Esophagus muscularis mucosa (tissue), 4 donors: Measurements from ENCODE around the gene RAD51C. TPM values are rescaled to one million over a fixed set of nuclear protein-coding genes. Genes with fewer than 3 reads are reported as not detected.
"Not testable (repeated sequence)": the region's sequence is repeated elsewhere in the genome, so short reads cannot be mapped to it uniquely, and the experiment has no call there.

Experiments used
- DNase-seq: peaks from one replicate; pipeline ENCODE4 v3.0.0-alpha.2; 2017; ENCODE audit errors: extremely low spot score
- H3K27ac ChIP-seq, 4 donors: fragments of 200-600 bp; sonication (generic); replicated peaks in 1 of 4; 1 replicate in 3 of 4; 2 replicates in 1 of 4; pipeline ENCODE4 v1.5.1; 2016 to 2019; ENCODE audit warnings: mild to moderate bottlenecking in 1 of 4
- H3K27me3 ChIP-seq, 4 donors: fragments of 200-600 bp; sonication (generic); one replicate each; pipeline versions ENCODE4 v1.5.1 to v1.6.0; 2016 to 2019
- H3K36me3 ChIP-seq, 4 donors: fragments of 200-600 bp; sonication (generic); one replicate each; pipeline ENCODE4 v1.5.1; 2016 to 2019
- H3K4me1 ChIP-seq, 4 donors: fragments of 200-600 bp; sonication (generic); one replicate each; pipeline ENCODE4 v1.5.1; 2016 to 2019
- H3K4me3 ChIP-seq, 4 donors: fragments of 200-600 bp; sonication (generic); 1 replicate in 2 of 4; 2 replicates in 2 of 4; pipeline ENCODE4 v1.5.1; 2016 to 2019; ENCODE audit warnings: mild to moderate bottlenecking in 4 of 4, moderate library complexity in 1 of 4
- H3K9me3 ChIP-seq, 4 donors: fragments of 200-600 bp; sonication (generic); 1 replicate in 3 of 4; 2 replicates in 1 of 4; pipeline ENCODE4 v1.5.1; 2016 to 2019
- EP300 ChIP-seq: sonication (generic); formaldehyde crosslinking; IDR thresholded peaks from one replicate; pipeline ENCODE4 v1.6.1; 2017; ENCODE audit warnings: antibody characterized with exemption
- POLR2A ChIP-seq: fragments of 450-650 bp; IDR thresholded peaks from one replicate; pipeline ENCODE4 v1.6.1; 2017; ENCODE audit warnings: antibody characterized with exemption, moderate library complexity, mild to moderate bottlenecking, low read depth
- POLR2AphosphoS5 ChIP-seq, 2 donors: sonication (generic); formaldehyde crosslinking; IDR thresholded peaks; one replicate each; pipeline ENCODE4 v1.6.1; 2017; ENCODE audit warnings: antibody characterized with exemption in 2 of 2
- WGBS: methylation state at CpG from one replicate; pipeline ENCODE4 v1.1.5; 2018; 5-methylcytosine and 5-hydroxymethylcytosine counted together
- intact Hi-C: fragments of 100-400 bp; cut with DNase I; formaldehyde crosslinking; loops from one replicate; pipeline ENCODE4 v1.15.1; 2023
- total RNA-seq, 4 donors: library from RNA; depleted of rRNA; stranded (reverse); fragments of >200 nt; gene quantifications; one replicate each; pipeline versions ENCODE4 v1.1.0 to v1.2.1, GENCODE V29; 2016
- TF ChIP-seq, protein P1 (sequence below), 3 experiments: fragments of 200-600 bp in 2 of 3; fragments of 450-650 bp in 1 of 3; sonication (generic) in 2 of 3; IDR thresholded peaks; one replicate each; pipeline ENCODE4 v1.5.1; 2017 to 2019; ENCODE audit warnings: antibody characterized with exemption in 3 of 3, mild to moderate bottlenecking in 2 of 3, moderate library complexity in 1 of 3

The RAD51C gene
- total RNA-seq, 4 donors from 2014 or later, result 20.1 to 27.0 (median 21.4) TPM

DNA sequence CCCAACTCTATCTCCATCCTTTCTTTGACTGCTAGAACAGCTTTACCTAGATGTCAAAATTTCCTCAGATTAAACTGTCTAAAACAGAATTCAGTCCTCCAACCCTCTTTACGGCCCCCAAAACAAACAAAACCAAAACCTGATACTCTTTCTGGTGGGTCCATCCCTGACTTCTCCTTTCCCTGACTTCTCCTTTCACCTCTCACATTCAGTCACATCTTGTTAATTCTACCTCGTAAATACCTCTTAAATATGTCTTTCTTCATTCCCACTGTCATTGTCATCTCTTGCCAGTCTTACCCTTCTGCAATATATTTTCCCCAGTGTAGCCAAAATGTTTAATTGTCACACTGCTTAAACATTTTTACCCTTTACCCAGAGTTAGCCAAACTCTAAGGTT, 67.8 kb downstream of the RAD51C start:
- Histone ChIP-seq H3K36me3 (no peaks in the 10 kb centered on the region), H3K9me3 (no peaks in the 10 kb centered on the region), H3K4me3 (no peak overlapping the region), H3K27ac (no peak overlapping the region), H3K4me1 (peaks cover 12 to 23% (median 20%) of the 10 kb centered on the region in 4 donors), H3K27me3 (peaks cover 0 to 70% (median 24%) of the 10 kb centered on the region in 4 donors)
- intact Hi-C loops, result no loop called here
- TF ChIP-seq POLR2A, result no peak
- no peak for TF ChIP-seq POLR2AphosphoS5 (IDR thresholded peaks at IDR 0.05)
- DNase-seq, result no peak
- WGBS, result 87% methylated on average over 2 of the region's 2 CpGs

DNA sequence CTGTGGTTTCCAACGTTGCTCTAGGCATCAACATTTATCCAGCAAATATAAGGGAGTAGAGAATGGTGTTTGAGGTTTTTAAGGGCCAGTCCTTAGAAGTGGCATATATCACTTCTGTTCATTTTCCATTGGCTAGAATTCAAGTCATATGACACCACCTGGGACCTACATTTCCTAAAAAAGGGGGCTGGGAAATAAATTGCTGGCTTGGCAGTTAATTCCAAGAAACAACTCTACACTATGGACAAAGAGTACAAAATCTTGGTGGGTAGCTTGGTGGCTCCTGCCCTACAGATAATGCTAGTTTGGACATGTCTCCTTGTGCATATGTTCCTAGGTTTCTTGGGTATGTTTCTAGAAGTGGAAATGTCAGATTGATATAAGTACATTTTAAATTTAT, 70.9 kb downstream of the RAD51C start:
- TF ChIP-seq, protein P1, sequence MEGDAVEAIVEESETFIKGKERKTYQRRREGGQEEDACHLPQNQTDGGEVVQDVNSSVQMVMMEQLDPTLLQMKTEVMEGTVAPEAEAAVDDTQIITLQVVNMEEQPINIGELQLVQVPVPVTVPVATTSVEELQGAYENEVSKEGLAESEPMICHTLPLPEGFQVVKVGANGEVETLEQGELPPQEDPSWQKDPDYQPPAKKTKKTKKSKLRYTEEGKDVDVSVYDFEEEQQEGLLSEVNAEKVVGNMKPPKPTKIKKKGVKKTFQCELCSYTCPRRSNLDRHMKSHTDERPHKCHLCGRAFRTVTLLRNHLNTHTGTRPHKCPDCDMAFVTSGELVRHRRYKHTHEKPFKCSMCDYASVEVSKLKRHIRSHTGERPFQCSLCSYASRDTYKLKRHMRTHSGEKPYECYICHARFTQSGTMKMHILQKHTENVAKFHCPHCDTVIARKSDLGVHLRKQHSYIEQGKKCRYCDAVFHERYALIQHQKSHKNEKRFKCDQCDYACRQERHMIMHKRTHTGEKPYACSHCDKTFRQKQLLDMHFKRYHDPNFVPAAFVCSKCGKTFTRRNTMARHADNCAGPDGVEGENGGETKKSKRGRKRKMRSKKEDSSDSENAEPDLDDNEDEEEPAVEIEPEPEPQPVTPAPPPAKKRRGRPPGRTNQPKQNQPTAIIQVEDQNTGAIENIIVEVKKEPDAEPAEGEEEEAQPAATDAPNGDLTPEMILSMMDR (IDR thresholded peaks at IDR 0.05), result no peak
- no peak for TF ChIP-seq POLR2AphosphoS5 (IDR thresholded peaks at IDR 0.05)
- TF ChIP-seq POLR2A, result no peak
- TF ChIP-seq EP300, result no peak
- 67% methylated on average over 1 of the region's 1 CpG for WGBS
- no peak overlapping the region for H3K27ac ChIP-seq
- peaks cover 0 to 47% (median 5%) of the 10 kb centered on the region in 4 donors for H3K27me3 ChIP-seq
- H3K36me3 ChIP-seq, result no peaks in the 10 kb centered on the region
- intact Hi-C loops, result no loop called here
- no peak overlapping the region for H3K4me3 ChIP-seq
- no peak for DNase-seq
- no peaks in the 10 kb centered on the region for H3K9me3 ChIP-seq
- H3K4me1 ChIP-seq, result no peaks in the 10 kb centered on the region

DNA sequence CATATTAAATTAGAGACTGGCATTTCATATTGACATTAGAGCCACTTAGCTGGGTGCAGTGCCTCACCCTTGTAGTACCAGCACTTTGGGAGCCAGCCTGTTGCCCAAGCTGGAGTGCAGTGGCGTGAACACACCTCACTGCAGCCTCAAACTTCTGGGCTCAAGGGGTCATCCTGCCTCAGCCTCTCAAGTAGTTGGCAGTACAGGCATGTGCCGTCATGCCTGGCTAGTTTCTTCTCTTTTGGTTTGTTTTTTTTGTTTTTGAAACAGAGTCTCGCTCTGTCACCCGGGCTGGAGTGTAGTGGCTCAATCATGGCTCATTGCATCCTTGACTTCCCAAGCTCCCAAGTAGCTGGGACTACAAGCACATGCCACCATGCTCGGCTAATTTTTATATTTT, 72.0 kb downstream of the RAD51C start:
- no peak for DNase-seq
- 89% methylated on average over 5 of the region's 5 CpGs for WGBS
- H3K4me3 ChIP-seq, result no peak overlapping the region
- H3K27me3 ChIP-seq, result peaks cover 0 to 40% (median 3%) of the 10 kb centered on the region in 4 donors
- intact Hi-C loops, result no loop called here
- H3K27ac ChIP-seq, result no peak overlapping the region
- no peaks in the 10 kb centered on the region for H3K4me1 ChIP-seq
- H3K36me3 ChIP-seq, result no peaks in the 10 kb centered on the region
- TF ChIP-seq POLR2AphosphoS5 (IDR thresholded peaks at IDR 0.05) (no peak), POLR2A (no peak), EP300 (no peak)
- TF ChIP-seq, protein P1 (IDR thresholded peaks at IDR 0.05), result no peak
- H3K9me3 ChIP-seq, result no peaks in the 10 kb centered on the region

DNA sequence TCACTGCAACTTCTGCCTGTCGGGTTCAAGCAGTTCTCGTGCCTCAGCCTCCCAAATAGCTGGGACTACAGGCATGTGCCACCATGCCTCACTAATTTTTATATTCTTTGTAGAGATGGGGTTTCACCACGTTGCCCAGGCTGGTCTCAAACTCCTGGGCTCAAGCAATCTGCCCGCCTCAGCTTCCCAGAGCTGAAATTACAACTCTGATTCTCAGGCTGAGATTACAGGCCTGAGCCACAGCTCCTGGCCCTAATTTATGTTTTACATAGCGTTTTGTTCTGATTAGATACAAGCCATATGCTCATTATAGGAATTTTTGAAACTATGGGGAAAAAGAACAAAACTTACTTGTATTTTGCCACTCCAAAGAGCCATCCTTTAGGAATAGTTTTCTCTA, 86.1 kb downstream of the RAD51C start:
- 84% methylated on average over 5 of the region's 5 CpGs for WGBS

DNA sequence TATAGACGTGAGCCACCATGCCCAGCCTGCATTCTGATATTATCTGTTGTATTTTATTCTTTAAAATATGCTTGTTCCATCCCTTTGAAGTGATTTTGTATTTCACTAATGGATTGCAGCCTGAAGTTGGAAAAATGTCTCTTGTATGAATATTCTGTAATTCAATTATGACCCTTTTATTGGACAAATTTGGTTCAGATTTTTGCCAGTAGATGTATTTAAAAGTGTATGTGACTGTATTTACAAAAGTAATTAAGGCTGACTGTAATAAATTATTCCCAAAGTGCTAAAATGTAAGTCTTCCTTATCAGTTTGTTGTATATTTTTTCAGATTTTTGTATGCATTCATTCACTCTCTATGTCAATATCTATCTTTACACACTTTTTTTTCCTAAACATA, 87.0 kb downstream of the RAD51C start:
- no peak overlapping the region for H3K4me3 ChIP-seq
- no peaks in the 10 kb centered on the region for H3K4me1 ChIP-seq
- intact Hi-C loops, result no loop called here
- no peaks in the 10 kb centered on the region for H3K9me3 ChIP-seq
- WGBS, result 75% methylated on average over 1 of the region's 1 CpG
- H3K27ac ChIP-seq, result no peak overlapping the region
- no peak for TF ChIP-seq EP300
- TF ChIP-seq POLR2A, result no peak
- TF ChIP-seq, protein P1 (IDR thresholded peaks at IDR 0.05), result no peak
- no peak for TF ChIP-seq POLR2AphosphoS5 (IDR thresholded peaks at IDR 0.05)
- DNase-seq, result no peak
- H3K27me3 ChIP-seq, result no peaks in the 10 kb centered on the region
- no peaks in the 10 kb centered on the region for H3K36me3 ChIP-seq

More for the DNA sequence above, 86.1 kb downstream of the RAD51C start:
- H3K4me1 ChIP-seq, intact Hi-C loops, DNase-seq, H3K9me3 ChIP-seq, H3K36me3 ChIP-seq, H3K4me3 ChIP-seq, H3K27ac ChIP-seq, H3K27me3 ChIP-seq: not testable (repeated sequence)

DNA sequence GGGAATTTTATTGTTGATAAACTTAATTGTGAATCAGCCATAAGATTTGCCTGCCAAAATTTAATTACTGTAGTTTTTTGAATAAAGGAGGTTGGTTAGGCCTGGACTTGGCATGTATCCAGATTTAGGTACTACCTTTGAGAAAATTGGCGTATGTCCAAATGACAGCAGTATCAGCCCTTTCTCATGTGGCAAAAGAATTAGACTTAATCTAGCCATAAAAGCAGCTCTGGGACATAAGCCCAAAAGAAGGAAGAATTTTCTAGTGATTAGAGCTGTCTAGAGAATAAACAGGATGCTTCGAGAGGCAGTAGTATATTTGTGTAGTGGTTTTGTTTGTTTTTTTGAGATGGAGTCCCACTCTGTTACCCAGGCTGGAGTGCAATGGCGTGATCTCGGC, 91.0 kb downstream of the RAD51C start:
- Histone ChIP-seq H3K9me3 (no peaks in the 10 kb centered on the region), H3K27ac (no peak overlapping the region), H3K36me3 (no peaks in the 10 kb centered on the region), H3K4me1 (no peaks in the 10 kb centered on the region), H3K27me3 (no peaks in the 10 kb centered on the region), H3K4me3 (no peak overlapping the region)
- intact Hi-C loops, result no loop called here
- no peak for TF ChIP-seq POLR2A
- TF ChIP-seq, protein P1 (IDR thresholded peaks at IDR 0.05), result no peak
- TF ChIP-seq EP300, result no peak
- TF ChIP-seq POLR2AphosphoS5 (IDR thresholded peaks at IDR 0.05), result no peak
- no peak for DNase-seq
- WGBS, result 73% methylated on average over 4 of the region's 4 CpGs
